ENCODE data around the gene CLDN11. TPM values are rescaled to one million over a fixed set of nuclear protein-coding genes. Genes with fewer than 3 reads are reported as not detected.
A peak's percentile ranks its signal among the peaks of the same experiment; 100 is the strongest.

The CLDN11 gene
- 10 to 100 TPM in 4 of 6 experiments, 1 to 10 TPM in 2; 3.3 to 77.5 (median 66.7) TPM for total RNA-seq (2021; fragmentation: NEBNext Ultra II Directional; extraction: Animal tissue kit (Norgen Biotek cat#: 25700))
- long read RNA-seq, partial matches to known transcripts, result 0 of 1 reads
- long read RNA-seq, other reads (novel, unspliced or antisense), result 0 of 1 reads

- peak; percentile 33 for TF ChIP-seq CTCF (IDR thresholded peaks at IDR 0.05)
- Mint-ChIP-seq H3K4me3 (peak within 1 kb of the TSS; percentile 92), H3K36me3 (ENCODE audit: low read depth) (peaks cover 10% of the 10 kb centered on the region; the same call in 1 of the 2 replicates), H3K4me1 (ENCODE audit: low read depth) (peaks cover 51% of the 10 kb centered on the region), H3K27ac (no peak within 1 kb of the TSS; the same call in 1 of the 2 replicates), H3K27me3 (ENCODE audit: insufficient read depth) (peaks cover 2% of the 10 kb centered on the region; the same call in 1 of the 2 replicates), H3K9me3 (no peaks in the 10 kb centered on the region)
- DNase-seq, result no peak
Measured at GRCh38 chr3:170418422-170419398, at the start of gene CLDN11. CLDN11 (plus strand) TSS chr3:170418868; CDS start chr3:170419067, 199 bp downstream.

- peak; percentile 78 for TF ChIP-seq CTCF (IDR thresholded peaks at IDR 0.05)
- no peaks in the 10 kb centered on the region for H3K27me3 Mint-ChIP-seq (ENCODE audit: insufficient read depth)
- no peaks in the 10 kb centered on the region for H3K9me3 Mint-ChIP-seq
- peaks cover 14% of the 10 kb centered on the region for H3K36me3 Mint-ChIP-seq (ENCODE audit: low read depth)
- DNase-seq, result no peak
- H3K4me1 Mint-ChIP-seq (ENCODE audit: low read depth), result peaks cover 39% of the 10 kb centered on the region
- no peak overlapping the region for H3K27ac Mint-ChIP-seq
- no peak overlapping the region for H3K4me3 Mint-ChIP-seq
Measured at GRCh38 chr3:170368921-170369320, 49.7 kb upstream of the CLDN11 start.

GRCh38 chr3:170372190-170372879, 46.3 kb upstream of the CLDN11 start:
- H3K27me3 Mint-ChIP-seq (ENCODE audit: insufficient read depth), result no peaks in the 10 kb centered on the region
- peak overlapping the region; percentile 42; the same call in 1 of the 2 replicates for H3K27ac Mint-ChIP-seq
- 0 out of 2 replicates have a peak, but pooled peaks cover 3% of the 10 kb centered on the region for H3K36me3 Mint-ChIP-seq (ENCODE audit: low read depth)
- H3K9me3 Mint-ChIP-seq, result no peaks in the 10 kb centered on the region
- no peak for DNase-seq
- H3K4me3 Mint-ChIP-seq, result no peak overlapping the region
- no peak for TF ChIP-seq CTCF (IDR thresholded peaks at IDR 0.05)
- H3K4me1 Mint-ChIP-seq (ENCODE audit: low read depth), result peaks cover 26% of the 10 kb centered on the region

- no peak for TF ChIP-seq CTCF (IDR thresholded peaks at IDR 0.05)
Measured at GRCh38 chr3:170383567-170383966, 35.1 kb upstream of the CLDN11 start.

GRCh38 chr3:170386468-170386867, 32.2 kb upstream of the CLDN11 start:
- Mint-ChIP-seq H3K36me3 (ENCODE audit: low read depth) (peaks cover 22% of the 10 kb centered on the region), H3K27ac (no peak overlapping the region), H3K4me1 (ENCODE audit: low read depth) (peaks cover 14% of the 10 kb centered on the region), H3K4me3 (no peak overlapping the region), H3K9me3 (no peaks in the 10 kb centered on the region), H3K27me3 (ENCODE audit: insufficient read depth) (no peaks in the 10 kb centered on the region)
- no peak for DNase-seq
- no peak for TF ChIP-seq CTCF (IDR thresholded peaks at IDR 0.05)

More at GRCh38 chr3:170383567-170383966, 35.1 kb upstream of the CLDN11 start:
- H3K36me3 Mint-ChIP-seq (ENCODE audit: low read depth), result peaks cover 30% of the 10 kb centered on the region
- H3K27me3 Mint-ChIP-seq (ENCODE audit: insufficient read depth), result 0 out of 2 replicates have a peak, but pooled peaks cover under 1% of the 10 kb centered on the region
- no peaks in the 10 kb centered on the region for H3K9me3 Mint-ChIP-seq
- DNase-seq, result peak; percentile 38
- peak overlapping the region; percentile 56 for H3K27ac Mint-ChIP-seq
- H3K4me3 Mint-ChIP-seq, result no peak overlapping the region
- peaks cover 14% of the 10 kb centered on the region for H3K4me1 Mint-ChIP-seq (ENCODE audit: low read depth)
